ENCODE measurements around the gene RNU1-3.
"Not testable (repeated sequence)": the region's sequence is repeated elsewhere in the genome, so short reads cannot be mapped to it uniquely, and the experiment has no call there.

The RNU1-3 gene

GRCh38 chr1:16666502-16667413, at the start of gene RNU1-3:
TSS of gene RNU1-3 (minus strand) at chr1:16666948.
- not testable (repeated sequence) for DNase-seq

- not testable (repeated sequence) for DNase-seq
These were observed 46.7 kb upstream of the RNU1-3 start for GRCh38 chr1:16713480-16713879.

GRCh38 chr1:16712984-16713383, 46.2 kb upstream of the RNU1-3 start:
- not testable (repeated sequence) for DNase-seq

GRCh38 chr1:16712582-16712981, 45.8 kb upstream of the RNU1-3 start:
- not testable (repeated sequence) for DNase-seq

GRCh38 chr1:16712131-16712530, 45.4 kb upstream of the RNU1-3 start:
- not testable (repeated sequence) for DNase-seq

GRCh38 chr1:16710618-16711017, 43.9 kb upstream of the RNU1-3 start:
- not testable (repeated sequence) for DNase-seq

- not testable (repeated sequence) for DNase-seq
These were observed 42.9 kb upstream of the RNU1-3 start for GRCh38 chr1:16709659-16710087.

GRCh38 chr1:16708704-16709103, 42.0 kb upstream of the RNU1-3 start:
- not testable (repeated sequence) for DNase-seq

- DNase-seq: not testable (repeated sequence)
These were observed 40.7 kb upstream of the RNU1-3 start for GRCh38 chr1:16707130-16708093.

GRCh38 chr1:16706302-16706701, 39.6 kb upstream of the RNU1-3 start:
- DNase-seq: not testable (repeated sequence)

- DNase-seq: not testable (repeated sequence)
These were observed 37.9 kb upstream of the RNU1-3 start for GRCh38 chr1:16704502-16705100.

- not testable (repeated sequence) for DNase-seq
These were observed 37.3 kb upstream of the RNU1-3 start for GRCh38 chr1:16704076-16704475.

- DNase-seq: not testable (repeated sequence)
These were observed 36.9 kb upstream of the RNU1-3 start for GRCh38 chr1:16703602-16704001.

GRCh38 chr1:16703141-16703540, 36.4 kb upstream of the RNU1-3 start:
- not testable (repeated sequence) for DNase-seq

- not testable (repeated sequence) for DNase-seq
These were observed 35.5 kb upstream of the RNU1-3 start for GRCh38 chr1:16702280-16702679.

GRCh38 chr1:16701189-16701588, 34.4 kb upstream of the RNU1-3 start:
- DNase-seq: not testable (repeated sequence)

- not testable (repeated sequence) for DNase-seq
These were observed 33.6 kb upstream of the RNU1-3 start for GRCh38 chr1:16700138-16700895.

GRCh38 chr1:16699440-16699839, 32.7 kb upstream of the RNU1-3 start:
- DNase-seq: not testable (repeated sequence)

GRCh38 chr1:16697152-16697551, 30.4 kb upstream of the RNU1-3 start:
- not testable (repeated sequence) for DNase-seq

- DNase-seq: not testable (repeated sequence)
These were observed 29.9 kb upstream of the RNU1-3 start for GRCh38 chr1:16696507-16697150.

- not testable (repeated sequence) for DNase-seq
These were observed 27.6 kb upstream of the RNU1-3 start for GRCh38 chr1:16694308-16694702.
